H9 (cell line): Measurements from ENCODE around the gene ARHGEF7. TPM values are rescaled to one million over a fixed set of nuclear protein-coding genes. Genes with fewer than 3 reads are reported as not detected.

Experiments
- DNase-seq: peaks from one replicate; pipeline ENCODE4 v3.0.0-alpha.2; 2017
- H2AFZ ChIP-seq: one replicate; pipeline ENCODE4 v1.6.1; 2013; ENCODE audit warnings: mild to moderate bottlenecking, low read length, control low read depth, moderate library complexity
- H2AK5ac ChIP-seq: 2 replicates; pipeline ENCODE4 v1.6.1; 2013; ENCODE audit warnings: low read length, control low read depth, mixed read lengths; ENCODE audit not compliant: insufficient read length
- H2BK120ac ChIP-seq: one replicate; pipeline ENCODE4 v1.6.1; 2013; ENCODE audit warnings: low read depth, mild to moderate bottlenecking, low read length, control low read depth, inconsistent platforms; ENCODE audit not compliant: poor library complexity, severe bottlenecking
- H2BK12ac ChIP-seq: 2 replicates; pipeline ENCODE4 v1.6.1; 2013; ENCODE audit warnings: low read length, control low read depth, mixed read lengths, low read depth; ENCODE audit not compliant: insufficient read length
- H2BK15ac ChIP-seq: 2 replicates; pipeline ENCODE4 v1.6.1; 2013; ENCODE audit warnings: low read depth, low read length, control low read depth
- H2BK20ac ChIP-seq: one replicate; pipeline ENCODE4 v1.6.1; 2013; ENCODE audit warnings: low read depth, mild to moderate bottlenecking, low read length, control low read depth, inconsistent platforms; ENCODE audit not compliant: poor library complexity, severe bottlenecking
- H2BK5ac ChIP-seq: 2 replicates; pipeline ENCODE4 v1.6.1; 2013; ENCODE audit warnings: low read length, control low read depth, mixed read lengths; ENCODE audit not compliant: insufficient read length
- H3K14ac ChIP-seq: 2 replicates; pipeline ENCODE4 v1.6.1; 2013; ENCODE audit warnings: low read length, control low read depth; ENCODE audit not compliant: insufficient read depth
- H3K18ac ChIP-seq: 2 replicates; pipeline ENCODE4 v1.6.1; 2013; ENCODE audit warnings: low read depth, mild to moderate bottlenecking, mixed read lengths, low read length, control low read depth; ENCODE audit not compliant: insufficient read length
- H3K23ac ChIP-seq: 2 replicates; pipeline ENCODE4 v1.6.1; 2013; ENCODE audit warnings: low read length, control low read depth, mixed read lengths, low read depth; ENCODE audit not compliant: insufficient read length
- H3K23me2 ChIP-seq: 2 replicates; pipeline ENCODE4 v1.6.1; 2013; ENCODE audit warnings: low read depth, mild to moderate bottlenecking, mixed read lengths, low read length, control low read depth; ENCODE audit not compliant: insufficient read length, poor library complexity, severe bottlenecking
- H3K27ac ChIP-seq: 2 replicates; pipeline ENCODE4 v1.5.1; 2013; ENCODE audit warnings: low read length, control low read depth, mixed read lengths, low read depth; ENCODE audit not compliant: insufficient read length
- H3K27me3 ChIP-seq: 2 replicates; pipeline ENCODE4 v1.6.1; 2013; ENCODE audit warnings: low read length, control low read depth, inconsistent platforms; ENCODE audit not compliant: insufficient read depth
- H3K4ac ChIP-seq: 2 replicates; pipeline ENCODE4 v1.6.1; 2013; ENCODE audit warnings: low read depth, mild to moderate bottlenecking, control low read depth, inconsistent platforms, low read length, moderate library complexity
- H3K4me1 ChIP-seq: 2 replicates; pipeline ENCODE4 v1.6.1; 2013; ENCODE audit warnings: low read length, control low read depth, inconsistent platforms; ENCODE audit not compliant: insufficient read depth
- H3K4me2 ChIP-seq: 2 replicates; pipeline ENCODE4 v1.6.1; 2013; ENCODE audit warnings: low read length, control low read depth, mixed read lengths; ENCODE audit not compliant: insufficient read length, insufficient read depth
- H3K56ac ChIP-seq: 2 replicates; pipeline ENCODE4 v1.6.1; 2013; ENCODE audit warnings: low read depth, mild to moderate bottlenecking, mixed read lengths, low read length, control low read depth; ENCODE audit not compliant: insufficient read length
- H3K79me1 ChIP-seq: 2 replicates; pipeline ENCODE4 v1.6.1; 2013; ENCODE audit warnings: low read depth, mild to moderate bottlenecking, moderate library complexity, low read length, control low read depth, inconsistent platforms; ENCODE audit not compliant: insufficient read depth, poor library complexity, severe bottlenecking
- H3K79me2 ChIP-seq: 2 replicates; pipeline ENCODE4 v1.6.1; 2013; ENCODE audit warnings: low read length, control low read depth, inconsistent platforms; ENCODE audit not compliant: insufficient read depth
- H3K9ac ChIP-seq: 2 replicates; pipeline ENCODE4 v1.6.1; 2013; ENCODE audit warnings: low read length, control low read depth, mixed read lengths; ENCODE audit not compliant: insufficient read length; ENCODE audit errors: extremely low read depth
- H3K9me3 ChIP-seq: one replicate; pipeline ENCODE4 v1.6.1; 2013; ENCODE audit warnings: low read depth, low read length, inconsistent platforms; ENCODE audit not compliant: control insufficient read depth
- H3T11ph ChIP-seq: one replicate; pipeline ENCODE4 v1.6.1; 2013; ENCODE audit warnings: mild to moderate bottlenecking, low read length, control low read depth, inconsistent platforms
- H4K20me1 ChIP-seq: one replicate; pipeline ENCODE4 v1.6.1; 2013; ENCODE audit not compliant: control insufficient read depth, insufficient read length, insufficient read depth
- H4K5ac ChIP-seq: 2 replicates; pipeline ENCODE4 v1.6.1; 2013; ENCODE audit warnings: low read depth, mild to moderate bottlenecking, mixed read lengths, low read length, control low read depth; ENCODE audit not compliant: insufficient read length
- H4K8ac ChIP-seq: replicated peaks from 2 replicates; pipeline ENCODE4 v1.6.1; 2013; ENCODE audit warnings: low read length, control low read depth, mixed read lengths, low read depth; ENCODE audit not compliant: insufficient read length
- H4K91ac ChIP-seq: 2 replicates; pipeline ENCODE4 v1.6.1; 2013; ENCODE audit warnings: low read depth, mild to moderate bottlenecking, moderate library complexity, mixed read lengths, low read length, control low read depth; ENCODE audit not compliant: insufficient read length
- H3K27ac Mint-ChIP-seq, 3 experiments: 2 replicates in 2 of 3; 3 replicates in 1 of 3; pipeline ENCODE4 v1.8.0; 2020 to 2021; ENCODE audit warnings: mixed read lengths in 3 of 3, mild to moderate bottlenecking in 1 of 3, moderate library complexity in 1 of 3
- H3K27me3 Mint-ChIP-seq: 2 replicates; pipeline ENCODE4 v1.8.0; 2021; ENCODE audit warnings: low read depth, mild to moderate bottlenecking, moderate library complexity, mixed read lengths
- H3K36me3 Mint-ChIP-seq, 3 experiments: 2 replicates in 2 of 3; 3 replicates in 1 of 3; pipeline ENCODE4 v1.8.0; 2020 to 2021; ENCODE audit warnings: low read depth in 3 of 3, mixed read lengths in 3 of 3; ENCODE audit not compliant: insufficient read depth in 1 of 3
- H3K4me1 Mint-ChIP-seq, 2 experiments: 2 replicates each; pipeline ENCODE4 v1.8.0; 2020; ENCODE audit warnings: mixed read lengths in 2 of 2
- H3K4me3 Mint-ChIP-seq, 2 experiments: 2 replicates in 1 of 2; 3 replicates in 1 of 2; pipeline ENCODE4 v1.8.0; 2020 to 2021; ENCODE audit warnings: mild to moderate bottlenecking in 2 of 2, mixed read lengths in 2 of 2, moderate library complexity in 1 of 2
- H3K9me3 Mint-ChIP-seq, 2 experiments: 2 replicates in 1 of 2; 3 replicates in 1 of 2; pipeline ENCODE4 v1.8.0; 2020; ENCODE audit warnings: mild to moderate bottlenecking in 2 of 2, mixed read lengths in 2 of 2, moderate library complexity in 1 of 2
- CTCF ChIP-seq: fragments of 200-600 bp; sonication (generic); conservative IDR thresholded peaks from 3 replicates; pipeline ENCODE4 v1.8.0; 2021; ENCODE audit warnings: antibody characterized with exemption, mild to moderate bottlenecking
- WGBS: extraction: QIAGEN DNeasy Blood & Tissue Kit; methylation state at CpG from one replicate; pipeline ENCODE4 v1.1.7; 2013; ENCODE audit warnings: missing lambda C conversion rate, low lambda C conversion rate, mixed read lengths; ENCODE audit not compliant: insufficient read length; ENCODE audit errors: extremely low coverage; 5-methylcytosine and 5-hydroxymethylcytosine counted together
- total RNA-seq: library from RNA; stranded (reverse); gene quantifications from 2 replicates; pipeline ENCODE4 v1.2.1, GENCODE V29; 2021

Gene ARHGEF7
- total RNA-seq, 1 experiment from 2014 or later, result 51.9 TPM

DNA sequence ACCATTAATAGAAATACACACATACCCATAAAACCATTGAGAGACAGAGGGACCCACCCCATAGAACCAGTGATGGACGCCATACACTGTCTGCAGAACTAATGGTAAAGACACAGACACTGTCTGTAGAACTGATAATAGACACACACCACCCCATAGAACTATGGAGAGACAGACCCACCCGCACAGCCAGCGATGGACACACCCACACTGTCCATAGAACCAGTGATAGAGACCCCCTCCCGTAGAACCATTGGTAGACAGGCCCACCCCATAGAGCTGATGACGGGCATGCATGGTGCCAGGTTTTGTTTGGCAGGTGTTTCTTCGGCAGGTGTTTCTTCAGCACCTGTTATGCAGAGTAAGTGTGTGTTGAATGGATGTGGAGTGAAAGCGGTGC, 117.1 kb downstream of the ARHGEF7 start:
- no peaks in the 10 kb centered on the region for H3K27me3 Mint-ChIP-seq
- Histone ChIP-seq H3K56ac (no peak overlapping the region), H3K23me2 (no peaks in the 10 kb centered on the region), H2BK120ac (no peak overlapping the region), H3K4me2 (no peak overlapping the region), H3K27ac (no peak overlapping the region), H2BK5ac (no peak overlapping the region), H2BK20ac (no peak overlapping the region), H3K23ac (no peak overlapping the region), H3K79me2 (peaks cover 1% of the 10 kb centered on the region; the same call in 1 of the 2 replicates), H2AK5ac (no peak overlapping the region), H3K9me3 (no peaks in the 10 kb centered on the region), H3K79me1 (no peaks in the 10 kb centered on the region), H3K4me1 (no peaks in the 10 kb centered on the region), H3K18ac (no peak overlapping the region), H3T11ph (no peak overlapping the region), H2AFZ (no peak overlapping the region), H4K5ac (no peak overlapping the region), H3K14ac (no peak overlapping the region), H4K20me1 (peaks cover 2% of the 10 kb centered on the region), H4K8ac (no peak overlapping the region), H3K4ac (no peak overlapping the region), H3K9ac (no peak overlapping the region), H3K27me3 (no peaks in the 10 kb centered on the region), H2BK15ac (no peak overlapping the region), H4K91ac (no peak overlapping the region), H2BK12ac (no peak overlapping the region)
- no peaks in the 10 kb centered on the region for H3K9me3 Mint-ChIP-seq
- peak overlapping the region in 1 of 3 experiments; percentile 4; a peak in 1 of 7 replicates for H3K27ac Mint-ChIP-seq
- peaks cover 8 to 18% (median 15%) of the 10 kb centered on the region in 3 experiments; a peak in 6 of 7 replicates for H3K36me3 Mint-ChIP-seq
- no CpG with 5 or more reads among the region's 7 CpGs for WGBS
- no peak overlapping the region for H3K4me3 Mint-ChIP-seq
- no peak for DNase-seq
- H3K4me1 Mint-ChIP-seq, result peaks cover 6 to 24% of the 10 kb centered on the region in 2 experiments
- TF ChIP-seq CTCF, result no peak
